GM19467 (cell line): ENCODE data around the gene RBM47.

Experiments
- ATAC-seq: cut with Tn5 transposase; IDR thresholded peaks from one replicate; pipeline ENCODE4 v1.9.1; 2021; ENCODE audit warnings: mild to moderate bottlenecking, moderate library complexity; ENCODE audit not compliant: unreplicated experiment

Gene RBM47

DNA sequence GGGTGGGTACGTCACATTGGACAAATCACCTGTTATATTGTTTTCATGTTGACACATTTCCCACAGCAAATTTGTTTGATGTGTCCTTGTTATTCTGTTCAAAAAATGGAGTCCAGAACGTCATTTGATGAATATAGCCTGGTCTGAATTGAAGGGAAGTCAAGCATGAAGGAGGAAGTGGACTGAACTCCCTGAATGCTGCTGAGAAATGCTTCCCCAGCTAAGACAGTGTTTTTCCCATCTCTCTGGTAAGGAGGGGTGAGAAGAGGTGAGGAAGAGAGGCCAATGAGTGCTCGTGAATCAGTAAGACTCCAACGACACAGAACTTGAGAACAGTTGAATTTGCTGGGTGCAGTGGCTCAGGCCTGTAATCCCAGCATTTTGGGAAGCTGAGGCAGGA lies 127.4 kb downstream of the RBM47 start:
- ATAC-seq: no peak

GRCh38 chr4:40500781-40501180 lies 128.9 kb downstream of the RBM47 start:
- no peak for ATAC-seq

- no peak for ATAC-seq
Measured at GRCh38 chr4:40493160-40493559, 136.5 kb downstream of the RBM47 start.

- ATAC-seq: no peak
Measured at GRCh38 chr4:40492691-40493090, 137.0 kb downstream of the RBM47 start.

DNA sequence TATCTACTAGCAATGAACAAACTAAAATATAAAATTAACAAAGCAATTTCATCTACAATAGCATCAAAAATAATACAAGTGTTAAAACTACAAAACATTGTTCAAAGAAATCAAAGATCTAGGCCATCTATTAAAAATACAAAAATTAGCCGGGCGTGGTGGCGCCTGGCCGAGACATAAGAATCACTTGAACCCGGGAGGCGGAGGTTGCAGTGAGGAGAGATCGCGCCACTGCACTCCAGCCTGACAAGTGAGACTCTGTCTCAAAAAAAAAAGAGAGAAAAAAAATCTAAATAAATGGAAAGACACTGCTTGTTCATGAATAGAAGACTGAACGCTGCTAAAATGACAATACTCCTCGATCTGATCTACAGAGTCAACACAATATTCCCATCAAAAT lies 139.2 kb downstream of the RBM47 start:
- ATAC-seq: no peak

- ATAC-seq: no peak
Measured at GRCh38 chr4:40489961-40490360, 139.7 kb downstream of the RBM47 start.

DNA sequence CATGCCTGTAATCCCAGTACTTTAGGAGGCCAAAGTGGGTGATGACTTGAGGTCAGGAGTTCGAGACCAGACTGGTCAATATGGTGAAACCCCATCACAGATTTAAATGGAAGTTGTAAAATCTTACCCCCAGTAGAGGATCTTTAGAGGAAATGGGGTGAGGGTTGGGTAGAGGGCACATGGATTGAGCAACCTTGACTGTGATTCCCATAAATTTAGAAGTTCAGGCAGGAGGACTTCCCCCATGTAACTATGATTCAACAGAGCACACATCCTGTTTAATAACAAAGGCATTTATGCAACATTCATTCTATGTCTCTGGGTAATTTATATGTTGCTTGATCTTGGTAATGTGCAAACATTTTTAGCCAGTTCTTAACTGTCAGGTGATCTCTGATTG lies 143.1 kb downstream of the RBM47 start:
- ATAC-seq: no peak

DNA sequence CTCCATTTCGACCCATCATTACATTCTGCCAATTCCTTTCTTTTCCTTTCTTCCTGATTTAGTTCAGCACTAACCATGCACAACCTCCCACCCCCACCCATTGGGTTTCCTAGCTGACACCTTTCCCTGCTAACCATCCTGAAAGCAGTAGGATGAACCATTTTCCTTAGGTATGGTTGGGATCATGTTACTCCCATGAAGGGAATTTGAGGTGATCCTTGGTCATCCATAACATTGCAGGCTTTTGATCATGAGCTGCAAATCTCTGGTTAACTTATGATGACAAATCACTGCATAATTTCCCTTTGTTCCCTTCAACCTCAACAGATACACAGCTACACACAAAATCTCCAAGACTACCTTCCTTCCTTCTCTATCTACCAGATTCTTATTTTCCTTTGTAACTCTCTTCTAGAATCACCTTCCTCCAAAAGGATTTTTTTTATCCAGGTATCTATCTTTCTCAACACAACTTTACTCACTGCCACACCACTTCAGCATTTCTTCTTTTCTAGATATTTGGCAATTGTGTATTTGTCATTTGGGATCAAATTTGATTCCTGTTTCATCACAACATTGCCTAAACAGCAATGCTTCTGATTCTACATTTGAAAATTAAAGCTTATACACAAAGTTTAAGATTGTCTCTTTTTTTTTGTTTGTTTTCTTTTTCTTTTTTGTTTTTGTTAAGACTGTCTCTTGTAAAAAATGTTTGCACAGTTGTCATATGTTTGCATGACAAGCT lies 145.1 kb downstream of the RBM47 start:
- no peak for ATAC-seq

DNA sequence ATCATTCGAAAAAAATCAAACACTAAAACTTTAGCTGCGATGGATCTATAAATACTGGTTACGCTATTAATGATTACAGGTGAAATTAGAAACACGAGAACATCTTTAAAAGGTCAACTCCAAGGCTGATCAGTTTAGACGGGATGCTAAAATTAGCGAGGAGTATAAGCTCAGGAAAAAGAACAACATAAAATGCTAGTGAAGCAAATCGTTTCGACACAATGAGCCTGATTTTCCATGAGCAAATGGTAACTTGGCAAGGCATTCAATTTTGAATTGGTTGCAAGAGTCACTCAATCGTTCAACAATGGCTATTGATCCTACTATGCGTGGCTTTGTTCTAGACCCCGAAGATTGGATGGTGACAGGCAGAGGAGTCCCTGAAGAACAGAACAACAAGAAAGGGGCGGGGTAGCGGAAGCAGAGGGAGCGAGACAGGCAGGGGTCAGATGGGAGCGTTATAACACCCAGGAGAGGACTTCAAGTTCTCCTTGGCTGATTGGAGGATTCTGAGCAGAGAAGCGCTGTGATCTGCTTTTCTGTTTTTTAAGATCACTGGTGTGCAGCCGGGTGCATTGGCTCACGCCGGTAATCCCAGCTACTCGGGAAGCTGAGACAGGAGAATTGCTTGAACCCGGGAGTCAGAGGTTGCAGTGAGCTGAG lies 146.5 kb downstream of the RBM47 start:
- no peak for ATAC-seq

DNA sequence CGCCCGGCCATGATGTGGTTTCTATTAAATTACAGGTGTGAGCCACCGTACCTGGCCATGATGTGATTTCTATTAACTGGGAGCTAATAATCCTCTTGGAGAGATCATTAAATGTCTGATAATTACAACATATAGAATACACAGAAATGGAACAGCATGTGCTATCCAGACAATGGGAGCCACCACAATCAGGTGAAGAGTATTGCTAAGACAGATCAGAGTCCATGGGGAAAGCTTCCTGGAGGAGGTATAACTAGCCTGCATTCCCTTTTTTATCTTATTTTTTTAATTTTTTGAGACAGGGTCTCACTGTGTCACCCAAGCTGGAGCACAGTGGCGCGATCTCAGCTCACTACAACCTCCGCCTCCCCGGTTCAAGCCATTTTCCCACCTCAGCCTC lies 147.7 kb downstream of the RBM47 start:
- ATAC-seq: no peak

GRCh38 chr4:40480291-40480690 lies 149.4 kb downstream of the RBM47 start:
- ATAC-seq: no peak

GRCh38 chr4:40479378-40479777 lies 150.3 kb downstream of the RBM47 start:
- ATAC-seq: no peak

GRCh38 chr4:40475609-40476008 lies 154.1 kb downstream of the RBM47 start:
- no peak for ATAC-seq

GRCh38 chr4:40473578-40474388 lies 155.9 kb downstream of the RBM47 start:
- peak; percentile 65 for ATAC-seq

DNA sequence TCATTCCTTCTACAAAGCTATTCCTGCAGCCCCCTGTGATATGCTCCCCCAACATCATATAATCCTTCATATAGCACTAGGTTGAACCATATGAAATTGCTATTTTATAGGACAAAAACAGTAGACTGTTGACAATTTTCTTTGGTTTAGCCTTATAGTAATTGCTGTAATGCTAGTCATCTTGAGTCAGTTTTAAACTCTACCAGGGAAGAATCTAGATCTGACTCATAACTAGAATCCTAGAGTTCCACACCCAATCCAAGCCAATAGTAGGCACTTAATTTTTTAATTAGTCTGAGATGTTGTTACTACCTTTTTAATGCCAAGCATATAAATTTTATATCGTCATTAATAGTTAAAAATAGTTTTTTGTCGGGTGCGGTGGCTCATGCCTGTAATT lies 157.7 kb downstream of the RBM47 start:
- no peak for ATAC-seq

DNA sequence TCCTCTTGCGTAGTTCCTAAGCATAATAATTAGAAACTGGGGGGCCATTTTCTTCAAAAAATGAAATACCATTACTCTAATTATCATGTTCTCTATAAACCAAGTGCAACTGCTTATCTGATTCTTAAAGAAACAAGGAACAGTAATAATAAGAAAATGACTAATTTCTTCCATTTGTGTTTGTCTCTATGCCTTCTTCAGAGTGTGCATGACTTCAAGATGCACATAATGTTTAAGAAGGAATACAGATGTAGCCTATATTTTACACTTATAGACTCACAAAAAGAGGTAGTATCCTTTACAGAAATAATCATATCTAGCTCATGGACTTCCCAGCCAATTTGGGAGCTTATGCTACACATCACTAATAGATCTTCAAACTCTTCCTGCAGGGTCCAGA lies 162.9 kb downstream of the RBM47 start:
- no peak for ATAC-seq

DNA sequence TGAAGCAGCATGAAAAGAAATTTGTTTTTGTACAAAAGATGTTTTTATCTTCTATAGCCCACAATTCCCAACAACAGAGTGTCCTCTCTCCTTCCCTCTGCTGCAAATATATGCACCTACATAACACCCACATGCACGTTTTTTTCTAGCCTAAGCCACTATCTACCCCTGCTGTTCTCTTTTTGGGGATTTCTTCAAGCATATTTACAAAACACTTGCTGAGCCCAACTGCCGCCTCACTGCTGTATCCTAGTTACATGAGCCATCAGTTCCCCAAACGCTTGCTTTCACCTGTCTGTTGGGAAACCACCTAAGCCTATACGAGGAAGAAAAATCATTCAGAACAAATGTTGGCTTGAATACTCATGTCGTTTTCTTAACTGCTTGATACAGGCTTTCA lies 167.3 kb downstream of the RBM47 start:
- peak; percentile 47 for ATAC-seq

DNA sequence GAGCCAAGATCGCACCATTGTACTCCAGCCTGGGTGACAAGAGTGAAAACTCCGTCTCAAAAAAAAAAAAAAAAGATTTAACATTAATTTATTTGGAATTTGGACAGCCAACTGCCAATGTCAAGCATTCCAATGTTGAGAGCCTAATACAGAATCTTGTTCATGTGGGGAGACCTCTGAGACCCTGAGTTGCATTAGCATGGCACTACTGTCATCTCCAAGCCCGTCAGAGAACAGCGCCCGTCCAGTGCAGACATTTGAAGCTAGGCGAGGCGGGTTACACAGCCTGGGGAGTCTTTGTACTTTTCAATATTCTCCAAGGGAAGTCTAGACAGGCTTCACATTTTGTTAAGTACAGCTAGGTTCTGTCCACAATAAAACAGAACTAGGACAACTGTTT lies 167.8 kb downstream of the RBM47 start:
- ATAC-seq: no peak

- no peak for ATAC-seq
Measured at GRCh38 chr4:40461062-40461461, 168.6 kb downstream of the RBM47 start.

GRCh38 chr4:40458683-40459082 lies 171.0 kb downstream of the RBM47 start:
- ATAC-seq: no peak

DNA sequence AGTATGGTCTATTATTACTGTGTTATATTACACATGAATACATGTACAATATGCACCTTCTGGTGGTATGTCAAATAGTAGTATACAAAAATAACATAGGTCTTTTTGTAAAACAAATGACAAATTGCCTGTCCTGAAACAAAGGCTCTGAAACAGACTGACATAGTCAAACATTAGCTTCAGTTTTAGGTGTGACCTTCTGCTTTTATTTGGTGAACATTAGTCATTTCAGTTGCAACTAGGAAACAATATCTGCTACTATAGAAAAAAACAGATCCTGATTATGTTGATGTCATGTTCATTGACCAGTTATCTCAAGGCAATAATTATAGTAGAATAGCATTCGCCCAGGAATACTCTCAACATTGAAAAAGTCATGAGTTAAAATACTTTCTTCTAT lies 171.6 kb downstream of the RBM47 start:
- no peak for ATAC-seq

- no peak for ATAC-seq
Measured at GRCh38 chr4:40455340-40455902, 174.2 kb downstream of the RBM47 start.
